ENCODE data around the gene SAC3D1.

DNA sequence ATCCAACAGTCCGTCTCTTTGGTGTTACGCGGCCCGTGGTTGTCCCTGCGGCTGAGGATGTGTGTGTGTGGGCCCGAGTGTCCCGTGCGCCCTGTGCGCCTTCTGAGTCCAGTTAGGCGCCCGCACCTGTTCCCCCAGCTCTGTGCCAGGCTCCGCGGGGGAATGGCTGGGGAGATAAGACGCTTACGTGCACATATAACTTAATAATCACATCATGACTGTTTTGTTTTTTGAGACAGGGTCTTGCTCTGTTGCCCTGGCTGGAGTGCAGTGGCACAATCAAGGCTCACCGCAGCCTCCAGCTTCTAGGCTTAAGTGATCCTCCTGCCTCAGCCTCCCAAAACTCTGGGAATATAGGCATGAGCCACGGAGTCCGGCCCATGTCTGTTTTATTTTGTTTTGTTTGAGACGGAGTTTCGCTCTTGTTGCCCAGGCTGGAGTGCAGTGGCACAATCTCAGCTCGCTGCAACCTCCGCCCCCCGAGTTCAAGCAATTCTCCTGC is 26.2 kb upstream of the SAC3D1 start:
- TF ChIP-seq GATAD2A (IDR thresholded peaks at IDR 0.05) (no peak), KLF10 (CRISPR knock-in tag; IDR thresholded peaks at IDR 0.05) (no peak), ZNF830 (CRISPR knock-in tag; IDR thresholded peaks at IDR 0.05) (no peak), AFF4 (CRISPR knock-in tag; IDR thresholded peaks at IDR 0.05) (0 out of 2 replicates have a peak, but pooled peaks have one; percentile 10)
